Stomach (tissue), 4 donors: ENCODE results near the gene ZMYND15.
"Not testable (repeated sequence)": the region's sequence is repeated elsewhere in the genome, so short reads cannot be mapped to it uniquely, and the experiment has no call there.

Source experiments
- CTCF ChIP-seq, 7 experiments: fragments of 450-650 bp in 4 of 7; fragments of 200-600 bp in 3 of 7; sonication (generic) in 3 of 7; IDR thresholded peaks; one replicate each; pipeline ENCODE4 v1.5.1; 2016 to 2019; ENCODE audit warnings: antibody characterized with exemption in 7 of 7, control low read depth in 2 of 7, mild to moderate bottlenecking in 1 of 7
- EP300 ChIP-seq: sonication (generic); formaldehyde crosslinking; IDR thresholded peaks from one replicate; pipeline ENCODE4 v1.6.1; 2017; ENCODE audit warnings: antibody characterized with exemption
- POLR2A ChIP-seq, 4 donors: fragments of 450-650 bp; IDR thresholded peaks; one replicate each; pipeline ENCODE4 v1.6.1; 2016; ENCODE audit warnings: antibody characterized with exemption in 4 of 4, control low read depth in 2 of 4, mild to moderate bottlenecking in 1 of 4, moderate library complexity in 1 of 4
- POLR2AphosphoS5 ChIP-seq, 3 donors: sonication (generic); formaldehyde crosslinking; IDR thresholded peaks; one replicate each; pipeline ENCODE4 v1.6.1; 2016; ENCODE audit warnings: antibody characterized with exemption in 3 of 3

GRCh38 chr17:4714340-4715062 lies 25.1 kb upstream of the ZMYND15 start:
- not testable (repeated sequence) for TF ChIP-seq CTCF (IDR thresholded peaks at IDR 0.05); POLR2A (IDR thresholded peaks at IDR 0.05); POLR2AphosphoS5 (IDR thresholded peaks at IDR 0.05); EP300
